GM23338 (cell line): Measurements from ENCODE around the gene LCN12. TPM values are rescaled to one million over a fixed set of nuclear protein-coding genes. Genes with fewer than 3 reads are reported as not detected.

Source experiments
- ATAC-seq: fragments of 200-7000 bp; cut with Tn5 transposase; 3 replicates; pipeline ENCODE4 v1.9.1; 2020
- DNase-seq: peaks from one replicate; pipeline ENCODE4 v3.0.0-alpha.2; 2015; ENCODE audit warnings: low spot score
- H2AFZ ChIP-seq: fragments of 200-600 bp; sonication (generic); 2 replicates; pipeline ENCODE4 v1.8.0; 2016; ENCODE audit warnings: antibody characterized with exemption, mild to moderate bottlenecking, moderate library complexity
- H3F3A ChIP-seq: fragments of 200-600 bp; sonication (generic); replicated peaks from 2 replicates; pipeline ENCODE4 v1.8.0; 2017; ENCODE audit warnings: antibody characterized with exemption, mixed run types, low read depth
- H3K27ac ChIP-seq: fragments of 200-600 bp; sonication (generic); 2 replicates; pipeline ENCODE4 v1.6.1; 2016; ENCODE audit warnings: low read depth
- H3K27me3 ChIP-seq: fragments of 200-600 bp; sonication (generic); 2 replicates; pipeline ENCODE4 v1.8.0; 2016; ENCODE audit warnings: mild to moderate bottlenecking, mixed run types, moderate library complexity; ENCODE audit not compliant: insufficient read depth
- H3K36me3 ChIP-seq: fragments of 200-600 bp; sonication (generic); 2 replicates; pipeline ENCODE4 v1.8.0; 2016; ENCODE audit warnings: mild to moderate bottlenecking; ENCODE audit not compliant: insufficient read depth
- H3K4me1 ChIP-seq: fragments of 200-600 bp; sonication (generic); 2 replicates; pipeline ENCODE4 v1.8.0; 2016; ENCODE audit warnings: mild to moderate bottlenecking, moderate library complexity; ENCODE audit not compliant: insufficient read depth
- H3K4me2 ChIP-seq: fragments of 200-600 bp; sonication (generic); 2 replicates; pipeline ENCODE4 v1.7.1; 2017; ENCODE audit warnings: mixed run types
- H3K4me3 ChIP-seq: fragments of 200-600 bp; sonication (generic); 2 replicates; pipeline ENCODE4 v1.6.1; 2016; ENCODE audit warnings: mixed run types
- H3K79me2 ChIP-seq: fragments of 200-600 bp; sonication (generic); replicated peaks from 2 replicates; pipeline ENCODE4 v1.8.0; 2017; ENCODE audit warnings: mild to moderate bottlenecking; ENCODE audit not compliant: insufficient read depth
- H3K9me2 ChIP-seq: fragments of 200-600 bp; sonication (generic); 2 replicates; pipeline ENCODE4 v1.8.0; 2017; ENCODE audit not compliant: insufficient read depth
- H4K20me1 ChIP-seq: fragments of 200-600 bp; sonication (generic); replicated peaks from 2 replicates; pipeline ENCODE4 v1.8.0; 2017; ENCODE audit warnings: mild to moderate bottlenecking; ENCODE audit not compliant: insufficient read depth
- H3K27ac Mint-ChIP-seq: 2 replicates; pipeline ENCODE4 v1.8.0; 2020; ENCODE audit warnings: inconsistent platforms, mild to moderate bottlenecking, moderate library complexity, mixed read lengths
- H3K27me3 Mint-ChIP-seq: 3 replicates; pipeline ENCODE4 v1.8.0; 2022; ENCODE audit warnings: low read depth, mild to moderate bottlenecking, moderate library complexity, mixed read lengths, inconsistent platforms; ENCODE audit not compliant: insufficient read depth, poor library complexity
- H3K36me3 Mint-ChIP-seq: 3 replicates; pipeline ENCODE4 v1.8.0; 2021; ENCODE audit warnings: low read depth, mild to moderate bottlenecking, inconsistent platforms, moderate library complexity, mixed read lengths
- H3K4me1 Mint-ChIP-seq: 3 replicates; pipeline ENCODE4 v1.8.0; 2020; ENCODE audit warnings: mild to moderate bottlenecking, inconsistent platforms, mixed read lengths
- H3K4me3 Mint-ChIP-seq: 3 replicates; pipeline ENCODE4 v1.8.0; 2021; ENCODE audit warnings: moderate library complexity, mild to moderate bottlenecking, inconsistent platforms, mixed read lengths
- H3K9me3 Mint-ChIP-seq: 3 replicates; pipeline ENCODE4 v1.8.0; 2020; ENCODE audit warnings: moderate library complexity, mild to moderate bottlenecking, inconsistent platforms, mixed read lengths
- NANOG ChIP-seq: IDR thresholded peaks from 2 replicates; pipeline ENCODE4 v1.6.1; 2016; ENCODE audit warnings: antibody characterized with exemption, borderline replicate concordance
- POLR2AphosphoS5 ChIP-seq: IDR thresholded peaks from 2 replicates; pipeline ENCODE4 v1.6.1; 2016; ENCODE audit warnings: antibody characterized with exemption, low read depth
- REST ChIP-seq: IDR thresholded peaks from one replicate; pipeline ENCODE4 v1.6.1; 2018; ENCODE audit warnings: antibody characterized with exemption; ENCODE audit not compliant: unreplicated experiment
- ZNF331 ChIP-seq: fragments of 250-450 bp; sonication (Bioruptor Pico); IDR thresholded peaks from 2 replicates; pipeline ENCODE4 v1.5.0; 2020; ENCODE audit warnings: low read depth, mild to moderate bottlenecking, moderate library complexity
- ZNF462 ChIP-seq: fragments of 250-450 bp; sonication (Bioruptor Pico); IDR thresholded peaks from 2 replicates; pipeline ENCODE4 v1.5.0; 2020; ENCODE audit warnings: mild to moderate bottlenecking, moderate library complexity
- polyA plus RNA-seq: library from polyadenylated mRNA; unstranded; fragments of >200 nt; fragmentation: Nextera tagmentation; extraction: Ambion mirVana; gene quantifications from 2 replicates; pipeline ENCODE4 v1.2.1, GENCODE V29; 2016
- total RNA-seq: library from RNA; depleted of rRNA; stranded (reverse); fragments of >200 nt; shearing (Covaris generic); gene quantifications from 2 replicates; pipeline ENCODE4 v1.2.3, GENCODE V29; 2014

Gene LCN12
- total and polyA plus RNA-seq, 2 experiments from 2014 or later: 0.39 to 0.69 TPM

GRCh38 chr9:136930014-136930413, 22.1 kb upstream of the LCN12 start:
- Mint-ChIP-seq H3K36me3 (peaks cover 44% of the 10 kb centered on the region), H3K27ac (no peak overlapping the region), H3K27me3 (peaks cover 8% of the 10 kb centered on the region), H3K4me1 (peaks cover 8% of the 10 kb centered on the region; the same call in 2 of the 3 replicates), H3K4me3 (no peak overlapping the region), H3K9me3 (no peaks in the 10 kb centered on the region; the same call in 2 of the 3 replicates)
- no peak overlapping the region for H3K4me2 ChIP-seq
- H3K4me3 ChIP-seq: no peak overlapping the region
- H3K4me1 ChIP-seq: no peaks in the 10 kb centered on the region
- DNase-seq (no peak), ATAC-seq (no peak)
- peaks cover 12% of the 10 kb centered on the region; the same call in 1 of the 2 replicates for H3F3A ChIP-seq
- H3K79me2 ChIP-seq: 0 out of 2 replicates have a peak, but pooled peaks cover 13% of the 10 kb centered on the region
- no peaks in the 10 kb centered on the region for H3K27me3 ChIP-seq
- no peaks in the 10 kb centered on the region; the same call in 1 of the 2 replicates for H3K9me2 ChIP-seq
- H3K27ac ChIP-seq: no peak overlapping the region
- TF ChIP-seq ZNF331 (CRISPR knock-in tag) (no peak), REST (no peak), NANOG (no peak), POLR2AphosphoS5 (no peak), ZNF462 (CRISPR knock-in tag) (no peak)
- H4K20me1 ChIP-seq: 0 out of 2 replicates have a peak, but pooled peaks cover 3% of the 10 kb centered on the region
- H2AFZ ChIP-seq: no peak overlapping the region
- H3K36me3 ChIP-seq: no peaks in the 10 kb centered on the region
